ENCODE measurements around the gene NKRF.
"Not testable (repeated sequence)": the region's sequence is repeated elsewhere in the genome, so short reads cannot be mapped to it uniquely, and the experiment has no call there.

NKRF gene

GRCh38 chrX:119606280-119607017, at the start of gene NKRF:
Gene NKRF (minus strand): TSS chrX:119606424.
- DNase-seq (ENCODE audit: low read depth): peak; percentile 81

GRCh38 chrX:119655125-119655524, 48.9 kb upstream of the NKRF start:
- peak; percentile 32 for DNase-seq (ENCODE audit: low read depth)

- no peak for DNase-seq (ENCODE audit: low read depth)
These were observed 47.9 kb upstream of the NKRF start for GRCh38 chrX:119654112-119654531.

GRCh38 chrX:119648421-119648775, 42.2 kb upstream of the NKRF start:
- no peak for DNase-seq (ENCODE audit: low read depth)

- DNase-seq (ENCODE audit: low read depth): peak; percentile 19
These were observed 41.6 kb upstream of the NKRF start for GRCh38 chrX:119647552-119648420.

- DNase-seq (ENCODE audit: low read depth): no peak
These were observed 40.9 kb upstream of the NKRF start for GRCh38 chrX:119647089-119647488.

- DNase-seq (ENCODE audit: low read depth): no peak
These were observed 40.3 kb upstream of the NKRF start for GRCh38 chrX:119646515-119646914.

GRCh38 chrX:119643696-119644095, 37.5 kb upstream of the NKRF start:
- no peak for DNase-seq (ENCODE audit: low read depth)

GRCh38 chrX:119640731-119641170, 34.5 kb upstream of the NKRF start:
- DNase-seq (ENCODE audit: low read depth): no peak

- DNase-seq (ENCODE audit: low read depth): no peak
These were observed 32.7 kb upstream of the NKRF start for GRCh38 chrX:119638725-119639471.

- DNase-seq (ENCODE audit: low read depth): not testable (repeated sequence)
These were observed 31.2 kb upstream of the NKRF start for GRCh38 chrX:119637421-119637820.

- DNase-seq (ENCODE audit: low read depth): no peak
These were observed 30.2 kb upstream of the NKRF start for GRCh38 chrX:119636419-119636818.

GRCh38 chrX:119635799-119636198, 29.6 kb upstream of the NKRF start:
- DNase-seq (ENCODE audit: low read depth): no peak

GRCh38 chrX:119635179-119635578, 29.0 kb upstream of the NKRF start:
- no peak for DNase-seq (ENCODE audit: low read depth)

- DNase-seq (ENCODE audit: low read depth): no peak
These were observed 19.6 kb upstream of the NKRF start for GRCh38 chrX:119625843-119626242.

GRCh38 chrX:119624951-119625668, 18.9 kb upstream of the NKRF start:
- DNase-seq (ENCODE audit: low read depth): no peak

GRCh38 chrX:119624417-119624816, 18.2 kb upstream of the NKRF start:
- no peak for DNase-seq (ENCODE audit: low read depth)

GRCh38 chrX:119622356-119623232, 16.4 kb upstream of the NKRF start:
- DNase-seq (ENCODE audit: low read depth): no peak

GRCh38 chrX:119618439-119618838, 12.2 kb upstream of the NKRF start:
- DNase-seq (ENCODE audit: low read depth): no peak

- DNase-seq (ENCODE audit: low read depth): no peak
These were observed 11.4 kb upstream of the NKRF start for GRCh38 chrX:119617517-119618164.

Data from activated gamma-delta T cell treated with anti-CD3 and anti-CD28 coated beads, Interleukin-2, amount 50 U/mL, for 16 hours (primary cell).